Measurements from ENCODE around the gene SIPA1L3. TPM values are rescaled to one million over a fixed set of nuclear protein-coding genes. Genes with fewer than 3 reads are reported as not detected.

The SIPA1L3 gene
- total RNA-seq, 1 experiment from 2014 or later = 125 TPM

- Mint-ChIP-seq H3K36me3 (ENCODE audit: insufficient read depth, unreplicated experiment) (peaks cover 84% of the 10 kb centered on the region), H3K4me3 (ENCODE audit: unreplicated experiment) (no peak overlapping the region), H3K9me3 (ENCODE audit: unreplicated experiment) (peaks cover 14% of the 10 kb centered on the region), H3K27me3 (ENCODE audit: insufficient read depth, unreplicated experiment) (no peaks in the 10 kb centered on the region), H3K4me1 (ENCODE audit: low read depth, unreplicated experiment) (no peaks in the 10 kb centered on the region), H3K27ac (ENCODE audit: unreplicated experiment) (peak overlapping the region; percentile 79)
- BruUV-seq (replicated peaks) = no TSS peak
- Histone ChIP-seq H3K4me1 (no peaks in the 10 kb centered on the region), H3K36me3 (ENCODE audit: control insufficient read depth, insufficient read depth, low read length) (peaks cover 15% of the 10 kb centered on the region), H3K27me3 (replicated peaks; ENCODE audit: control insufficient read depth, insufficient read depth, low read length) (no peaks in the 10 kb centered on the region), H3K9me3 (peaks cover 6% of the 10 kb centered on the region; the same call in 1 of the 2 replicates), H3K4me3 (ENCODE audit: low read depth, low read length) (no peak overlapping the region)
- CTCF ChIA-PET = interaction anchor here (0.7 to 0.8 kb wide), 2 partner anchors 9 to 193 kb away, joined by 3 to 4 read pairs; no protein-coding TSS in a partner anchor
- intact Hi-C loops (cut with micrococcal nuclease; ENCODE audit: unreplicated experiment) = loop anchor here (1.0 kb wide), 1 partner anchor 193 kb away; no protein-coding TSS in a partner anchor
- TF ChIP-seq, protein P1, sequence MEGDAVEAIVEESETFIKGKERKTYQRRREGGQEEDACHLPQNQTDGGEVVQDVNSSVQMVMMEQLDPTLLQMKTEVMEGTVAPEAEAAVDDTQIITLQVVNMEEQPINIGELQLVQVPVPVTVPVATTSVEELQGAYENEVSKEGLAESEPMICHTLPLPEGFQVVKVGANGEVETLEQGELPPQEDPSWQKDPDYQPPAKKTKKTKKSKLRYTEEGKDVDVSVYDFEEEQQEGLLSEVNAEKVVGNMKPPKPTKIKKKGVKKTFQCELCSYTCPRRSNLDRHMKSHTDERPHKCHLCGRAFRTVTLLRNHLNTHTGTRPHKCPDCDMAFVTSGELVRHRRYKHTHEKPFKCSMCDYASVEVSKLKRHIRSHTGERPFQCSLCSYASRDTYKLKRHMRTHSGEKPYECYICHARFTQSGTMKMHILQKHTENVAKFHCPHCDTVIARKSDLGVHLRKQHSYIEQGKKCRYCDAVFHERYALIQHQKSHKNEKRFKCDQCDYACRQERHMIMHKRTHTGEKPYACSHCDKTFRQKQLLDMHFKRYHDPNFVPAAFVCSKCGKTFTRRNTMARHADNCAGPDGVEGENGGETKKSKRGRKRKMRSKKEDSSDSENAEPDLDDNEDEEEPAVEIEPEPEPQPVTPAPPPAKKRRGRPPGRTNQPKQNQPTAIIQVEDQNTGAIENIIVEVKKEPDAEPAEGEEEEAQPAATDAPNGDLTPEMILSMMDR (IDR thresholded peaks at IDR 0.05; ENCODE audit: insufficient read depth in 1 of 2, low read depth in 1 of 2, low read length in 1 of 2, severe bottlenecking in 1 of 2, unreplicated experiment in 1 of 2) = peak; percentile 64 to 85
- DNase-seq = peak; percentile 70 to 75
- POLR2A ChIA-PET = interaction anchor here (0.6 kb wide), 1 partner anchor 180 kb away, joined by 6 read pairs; no protein-coding TSS in a partner anchor
These were observed 188.7 kb downstream of the SIPA1L3 start for GRCh38 chr19:38095411-38096308.

DNA sequence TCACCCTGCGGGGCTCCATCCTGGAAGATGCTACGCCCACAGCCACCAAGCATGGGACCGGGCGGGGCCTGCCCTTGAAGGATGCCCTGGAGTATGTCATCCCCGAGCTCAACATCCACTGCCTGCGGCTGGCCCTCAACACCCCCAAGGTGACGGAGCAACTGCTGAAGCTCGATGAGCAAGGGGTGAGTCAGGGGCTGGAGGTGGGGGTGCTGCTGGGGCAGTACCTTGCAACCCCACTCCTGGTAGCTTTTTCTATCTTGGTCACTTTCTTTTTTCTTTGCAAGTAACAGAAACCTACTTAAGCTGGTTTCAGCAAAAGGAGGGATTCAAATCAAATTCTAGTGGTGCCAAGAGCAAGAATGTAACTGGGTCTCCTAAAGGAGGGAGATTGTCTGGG lies 193.0 kb downstream of the SIPA1L3 start:
- no peak overlapping the region for H3K27ac Mint-ChIP-seq (ENCODE audit: unreplicated experiment)
- TF ChIP-seq, protein P1 (IDR thresholded peaks at IDR 0.05; ENCODE audit: insufficient read depth in 1 of 2, low read depth in 1 of 2, low read length in 1 of 2, severe bottlenecking in 1 of 2, unreplicated experiment in 1 of 2) = no peak
- H3K4me1 Mint-ChIP-seq (ENCODE audit: low read depth, unreplicated experiment) = no peaks in the 10 kb centered on the region
- H3K36me3 ChIP-seq (ENCODE audit: control insufficient read depth, insufficient read depth, low read length) = peaks cover 9% of the 10 kb centered on the region
- peaks cover 6% of the 10 kb centered on the region; the same call in 1 of the 2 replicates for H3K9me3 ChIP-seq
- ChIA-PET POLR2A (no interaction called here), CTCF (no interaction called here)
- H3K4me1 ChIP-seq = no peaks in the 10 kb centered on the region
- H3K9me3 Mint-ChIP-seq (ENCODE audit: unreplicated experiment) = peaks cover 14% of the 10 kb centered on the region
- no TSS peak for BruUV-seq (replicated peaks)
- H3K4me3 Mint-ChIP-seq (ENCODE audit: unreplicated experiment) = no peak overlapping the region
- intact Hi-C loops (cut with micrococcal nuclease; ENCODE audit: unreplicated experiment) = no loop called here
- DNase-seq = no peak
- no peaks in the 10 kb centered on the region for H3K27me3 Mint-ChIP-seq (ENCODE audit: insufficient read depth, unreplicated experiment)
- H3K27me3 ChIP-seq (replicated peaks; ENCODE audit: control insufficient read depth, insufficient read depth, low read length) = no peaks in the 10 kb centered on the region
- peaks cover 100% of the 10 kb centered on the region for H3K36me3 Mint-ChIP-seq (ENCODE audit: insufficient read depth, unreplicated experiment)
- no peak overlapping the region for H3K4me3 ChIP-seq (ENCODE audit: low read depth, low read length)

- Mint-ChIP-seq H3K4me3 (ENCODE audit: unreplicated experiment) (no peak overlapping the region), H3K27ac (ENCODE audit: unreplicated experiment) (no peak overlapping the region), H3K27me3 (ENCODE audit: insufficient read depth, unreplicated experiment) (no peaks in the 10 kb centered on the region), H3K9me3 (ENCODE audit: unreplicated experiment) (peaks cover 14% of the 10 kb centered on the region), H3K4me1 (ENCODE audit: low read depth, unreplicated experiment) (no peaks in the 10 kb centered on the region), H3K36me3 (ENCODE audit: insufficient read depth, unreplicated experiment) (peaks cover 100% of the 10 kb centered on the region)
- CTCF ChIA-PET = no interaction called here
- intact Hi-C loops (cut with micrococcal nuclease; ENCODE audit: unreplicated experiment) = no loop called here
- TF ChIP-seq, protein P1 (IDR thresholded peaks at IDR 0.05; ENCODE audit: insufficient read depth in 1 of 2, low read depth in 1 of 2, low read length in 1 of 2, severe bottlenecking in 1 of 2, unreplicated experiment in 1 of 2) = no peak
- Histone ChIP-seq H3K4me3 (ENCODE audit: low read depth, low read length) (no peak overlapping the region), H3K27me3 (replicated peaks; ENCODE audit: control insufficient read depth, insufficient read depth, low read length) (no peaks in the 10 kb centered on the region), H3K36me3 (ENCODE audit: control insufficient read depth, insufficient read depth, low read length) (peaks cover 9% of the 10 kb centered on the region), H3K9me3 (peaks cover 6% of the 10 kb centered on the region; the same call in 1 of the 2 replicates), H3K4me1 (no peaks in the 10 kb centered on the region)
- POLR2A ChIA-PET = no interaction called here
- no TSS peak for BruUV-seq (replicated peaks)
- no peak for DNase-seq
These were observed 193.6 kb downstream of the SIPA1L3 start for GRCh38 chr19:38100589-38100988.
